Measurements from ENCODE around the gene ANKMY1.

DNA sequence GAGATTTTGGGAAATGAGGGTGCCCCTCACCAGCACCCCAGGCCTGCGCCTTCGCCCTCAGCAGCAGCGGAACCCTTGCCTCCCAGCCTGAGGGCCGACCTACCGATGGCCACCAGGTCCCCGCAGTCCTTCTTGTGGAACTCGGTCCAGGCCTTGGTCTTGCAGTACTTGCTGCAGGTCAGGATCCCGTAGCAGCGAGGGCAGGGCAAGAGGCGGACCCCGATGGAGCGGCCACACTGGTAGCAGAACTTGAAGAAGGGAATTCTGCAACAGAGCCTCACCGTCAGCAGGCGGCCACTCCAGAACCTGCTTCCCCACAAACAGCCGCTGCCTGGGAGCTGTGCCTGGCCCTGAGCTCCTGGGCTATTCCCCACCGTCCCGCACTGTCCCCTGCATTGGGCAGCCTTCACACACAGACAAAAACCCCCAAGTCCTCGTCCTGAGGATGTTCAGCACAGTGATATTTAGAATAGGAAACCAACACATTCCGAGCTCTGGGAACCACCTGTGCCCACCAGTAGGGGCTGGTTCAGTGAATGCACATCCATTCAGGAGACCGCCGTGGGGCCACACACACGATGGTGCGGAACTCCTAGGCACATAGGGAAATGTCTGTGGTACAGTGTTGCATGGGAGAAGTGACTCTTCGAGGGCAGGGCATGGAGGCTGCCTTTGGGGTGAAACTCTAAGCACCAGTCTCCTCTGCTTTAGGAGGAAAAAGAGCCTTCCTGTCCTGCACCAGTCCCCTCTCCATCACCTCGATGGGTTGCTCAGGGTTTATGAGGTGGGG lies 76.8 kb downstream of the ANKMY1 start:
- TF ChIP-seq, protein P1, sequence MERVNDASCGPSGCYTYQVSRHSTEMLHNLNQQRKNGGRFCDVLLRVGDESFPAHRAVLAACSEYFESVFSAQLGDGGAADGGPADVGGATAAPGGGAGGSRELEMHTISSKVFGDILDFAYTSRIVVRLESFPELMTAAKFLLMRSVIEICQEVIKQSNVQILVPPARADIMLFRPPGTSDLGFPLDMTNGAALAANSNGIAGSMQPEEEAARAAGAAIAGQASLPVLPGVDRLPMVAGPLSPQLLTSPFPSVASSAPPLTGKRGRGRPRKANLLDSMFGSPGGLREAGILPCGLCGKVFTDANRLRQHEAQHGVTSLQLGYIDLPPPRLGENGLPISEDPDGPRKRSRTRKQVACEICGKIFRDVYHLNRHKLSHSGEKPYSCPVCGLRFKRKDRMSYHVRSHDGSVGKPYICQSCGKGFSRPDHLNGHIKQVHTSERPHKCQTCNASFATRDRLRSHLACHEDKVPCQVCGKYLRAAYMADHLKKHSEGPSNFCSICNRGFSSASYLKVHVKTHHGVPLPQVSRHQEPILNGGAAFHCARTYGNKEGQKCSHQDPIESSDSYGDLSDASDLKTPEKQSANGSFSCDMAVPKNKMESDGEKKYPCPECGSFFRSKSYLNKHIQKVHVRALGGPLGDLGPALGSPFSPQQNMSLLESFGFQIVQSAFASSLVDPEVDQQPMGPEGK (CRISPR knock-in tag; IDR thresholded peaks at IDR 0.05; ENCODE audit: borderline replicate concordance), result no peak
- no peak for TF ChIP-seq OSR1 (CRISPR knock-in tag; IDR thresholded peaks at IDR 0.05)
- TF ChIP-seq, protein P2, sequence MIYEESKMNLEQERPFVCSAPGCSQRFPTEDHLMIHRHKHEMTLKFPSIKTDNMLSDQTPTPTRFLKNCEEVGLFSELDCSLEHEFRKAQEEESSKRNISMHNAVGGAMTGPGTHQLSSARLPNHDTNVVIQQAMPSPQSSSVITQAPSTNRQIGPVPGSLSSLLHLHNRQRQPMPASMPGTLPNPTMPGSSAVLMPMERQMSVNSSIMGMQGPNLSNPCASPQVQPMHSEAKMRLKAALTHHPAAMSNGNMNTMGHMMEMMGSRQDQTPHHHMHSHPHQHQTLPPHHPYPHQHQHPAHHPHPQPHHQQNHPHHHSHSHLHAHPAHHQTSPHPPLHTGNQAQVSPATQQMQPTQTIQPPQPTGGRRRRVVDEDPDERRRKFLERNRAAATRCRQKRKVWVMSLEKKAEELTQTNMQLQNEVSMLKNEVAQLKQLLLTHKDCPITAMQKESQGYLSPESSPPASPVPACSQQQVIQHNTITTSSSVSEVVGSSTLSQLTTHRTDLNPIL (CRISPR knock-in tag; IDR thresholded peaks at IDR 0.05; ENCODE audit: low read depth), result no peak
- TF ChIP-seq, protein P3, sequence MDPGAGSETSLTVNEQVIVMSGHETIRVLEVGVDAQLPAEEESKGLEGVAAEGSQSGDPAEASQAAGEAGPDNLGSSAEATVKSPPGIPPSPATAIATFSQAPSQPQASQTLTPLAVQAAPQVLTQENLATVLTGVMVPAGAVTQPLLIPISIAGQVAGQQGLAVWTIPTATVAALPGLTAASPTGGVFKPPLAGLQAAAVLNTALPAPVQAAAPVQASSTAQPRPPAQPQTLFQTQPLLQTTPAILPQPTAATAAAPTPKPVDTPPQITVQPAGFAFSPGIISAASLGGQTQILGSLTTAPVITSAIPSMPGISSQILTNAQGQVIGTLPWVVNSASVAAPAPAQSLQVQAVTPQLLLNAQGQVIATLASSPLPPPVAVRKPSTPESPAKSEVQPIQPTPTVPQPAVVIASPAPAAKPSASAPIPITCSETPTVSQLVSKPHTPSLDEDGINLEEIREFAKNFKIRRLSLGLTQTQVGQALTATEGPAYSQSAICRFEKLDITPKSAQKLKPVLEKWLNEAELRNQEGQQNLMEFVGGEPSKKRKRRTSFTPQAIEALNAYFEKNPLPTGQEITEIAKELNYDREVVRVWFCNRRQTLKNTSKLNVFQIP (CRISPR knock-in tag; IDR thresholded peaks at IDR 0.05; ENCODE audit: borderline replicate concordance, low read depth), result no peak
- no peak for TF ChIP-seq ZFP3 (CRISPR knock-in tag; IDR thresholded peaks at IDR 0.05)
- TF ChIP-seq ZC3H10 (CRISPR knock-in tag; IDR thresholded peaks at IDR 0.05), result no peak
- no peak for TF ChIP-seq SNAI2 (CRISPR knock-in tag; IDR thresholded peaks at IDR 0.05)
- no peak for TF ChIP-seq ARNTL (CRISPR knock-in tag; IDR thresholded peaks at IDR 0.05; ENCODE audit: borderline replicate concordance, low read depth)
- TF ChIP-seq RARB (CRISPR knock-in tag; IDR thresholded peaks at IDR 0.05), result no peak
- no peak for TF ChIP-seq TOX (CRISPR knock-in tag; IDR thresholded peaks at IDR 0.05; ENCODE audit: borderline replicate concordance)
- TF ChIP-seq TCF4 (CRISPR knock-in tag; IDR thresholded peaks at IDR 0.05; ENCODE audit: borderline replicate concordance), result no peak
- no peak for TF ChIP-seq ISL1 (CRISPR knock-in tag; IDR thresholded peaks at IDR 0.05)
- TF ChIP-seq ESRRG (CRISPR knock-in tag; IDR thresholded peaks at IDR 0.05), result no peak
- TF ChIP-seq CSDC2 (CRISPR knock-in tag; IDR thresholded peaks at IDR 0.05), result no peak
